GM18861 (cell line): ENCODE measurements around the gene FLOT2.
A peak's percentile ranks its signal among the peaks of the same experiment; 100 is the strongest.
"Not testable (repeated sequence)": the region's sequence is repeated elsewhere in the genome, so short reads cannot be mapped to it uniquely, and the experiment has no call there.

Source experiments
- ATAC-seq: cut with Tn5 transposase; IDR thresholded peaks from one replicate; pipeline ENCODE4 v1.9.1; 2021; ENCODE audit not compliant: unreplicated experiment

Gene FLOT2

GRCh38 chr17:28897769-28898526 lies 415 bp upstream of the FLOT2 start:
- ATAC-seq, result no peak

GRCh38 chr17:28896491-28896883 lies 1.0 kb downstream of the FLOT2 start:
- ATAC-seq, result no peak

GRCh38 chr17:28895794-28896447 lies 1.6 kb downstream of the FLOT2 start:
- no peak for ATAC-seq

- ATAC-seq, result not testable (repeated sequence)
These were observed 4.0 kb downstream of the FLOT2 start for GRCh38 chr17:28893248-28894183.

- ATAC-seq, result no peak
These were observed 5.5 kb downstream of the FLOT2 start for GRCh38 chr17:28892024-28892423.

GRCh38 chr17:28891201-28891600 lies 6.3 kb downstream of the FLOT2 start:
- no peak for ATAC-seq

- no peak for ATAC-seq
These were observed 7.5 kb downstream of the FLOT2 start for GRCh38 chr17:28889996-28890395.

- no peak for ATAC-seq
These were observed 8.7 kb downstream of the FLOT2 start for GRCh38 chr17:28888832-28889231.

- ATAC-seq, result peak; percentile 41
These were observed 9.6 kb downstream of the FLOT2 start for GRCh38 chr17:28887871-28888471.

- no peak for ATAC-seq
These were observed 11.6 kb downstream of the FLOT2 start for GRCh38 chr17:28885951-28886350.

GRCh38 chr17:28885363-28885762 lies 12.2 kb downstream of the FLOT2 start:
- no peak for ATAC-seq

- no peak for ATAC-seq
These were observed 13.4 kb downstream of the FLOT2 start for GRCh38 chr17:28883967-28884702.

GRCh38 chr17:28882154-28882895 lies 15.2 kb downstream of the FLOT2 start:
- ATAC-seq, result no peak

GRCh38 chr17:28881533-28882056 lies 15.9 kb downstream of the FLOT2 start:
- ATAC-seq, result no peak

- ATAC-seq, result no peak
These were observed 17.0 kb downstream of the FLOT2 start for GRCh38 chr17:28880572-28880945.

- no peak for ATAC-seq
These were observed 17.5 kb downstream of the FLOT2 start for GRCh38 chr17:28879886-28880571.

- ATAC-seq, result no peak
These were observed 18.6 kb downstream of the FLOT2 start for GRCh38 chr17:28878981-28879380.

- ATAC-seq, result no peak
These were observed 19.2 kb downstream of the FLOT2 start for GRCh38 chr17:28878158-28878910.
